Fibroblast of lung (primary cell): Measurements from ENCODE around the gene LMF1. TPM values are rescaled to one million over a fixed set of nuclear protein-coding genes. Genes with fewer than 3 reads are reported as not detected.

Experiments used
- DNase-seq, 2 donors: peaks; one replicate each; pipeline versions ENCODE4 v3.0.0 to v3.0.0-alpha.2; 2010; ENCODE audit warnings: low read depth in 2 of 2
- H2AFZ ChIP-seq: 2 replicates; pipeline ENCODE4 v1.5.1; 2012; ENCODE audit warnings: low read length, control low read depth, inconsistent platforms
- H3K27ac ChIP-seq: 2 replicates; pipeline ENCODE4 v1.5.1; 2011; ENCODE audit warnings: low read length, control low read depth; ENCODE audit not compliant: insufficient read depth
- H3K27me3 ChIP-seq: 2 replicates; pipeline ENCODE4 v1.5.1; 2011; ENCODE audit warnings: mild to moderate bottlenecking, low read length; ENCODE audit not compliant: control insufficient read depth, insufficient read depth
- H3K36me3 ChIP-seq: 2 replicates; pipeline ENCODE4 v1.5.1; 2011; ENCODE audit warnings: low read length; ENCODE audit not compliant: control insufficient read depth, insufficient read depth
- H3K4me1 ChIP-seq: 2 replicates; pipeline ENCODE4 v1.5.1; 2011; ENCODE audit warnings: low read length; ENCODE audit not compliant: control insufficient read depth, insufficient read depth; ENCODE audit errors: extremely low read depth
- H3K4me2 ChIP-seq: 2 replicates; pipeline ENCODE4 v1.5.1; 2011; ENCODE audit warnings: low read length, control low read depth; ENCODE audit not compliant: insufficient read depth; ENCODE audit errors: extremely low read depth
- H3K4me3 ChIP-seq, 4 experiments: fragments of 200-600 bp in 1 of 4; sonication (generic) in 1 of 4; replicated peaks in 1 of 4; 2 replicates each; pipeline ENCODE4 v1.5.1; 2011 to 2016; ENCODE audit warnings: low read length in 4 of 4, low read depth in 3 of 4, mild to moderate bottlenecking in 3 of 4, control low read depth in 2 of 4, inconsistent platforms in 1 of 4, mixed read lengths in 1 of 4; ENCODE audit not compliant: insufficient read depth in 1 of 4; ENCODE audit errors: control extremely low read depth in 1 of 4
- H3K79me2 ChIP-seq: 2 replicates; pipeline ENCODE4 v1.5.1; 2012; ENCODE audit warnings: mild to moderate bottlenecking, low read length, inconsistent platforms; ENCODE audit not compliant: control insufficient read depth, insufficient read depth
- H3K9ac ChIP-seq: 2 replicates; pipeline ENCODE4 v1.5.1; 2011; ENCODE audit warnings: mild to moderate bottlenecking, low read length, control low read depth; ENCODE audit not compliant: insufficient read depth
- H3K9me3 ChIP-seq: 2 replicates; pipeline ENCODE4 v1.5.1; 2012; ENCODE audit warnings: low read depth, low read length; ENCODE audit not compliant: control insufficient read depth, insufficient read depth
- H4K20me1 ChIP-seq: 2 replicates; pipeline ENCODE4 v1.5.1; 2011; ENCODE audit warnings: low read length; ENCODE audit not compliant: control insufficient read depth, insufficient read depth; ENCODE audit errors: extremely low read depth
- EZH2 ChIP-seq: IDR thresholded peaks from 2 replicates; pipeline ENCODE4 v1.5.1; 2012; ENCODE audit warnings: low read length, control low read depth, mild to moderate bottlenecking; ENCODE audit errors: missing control alignments
- polyA plus RNA-seq, 2 donors: library from polyadenylated mRNA; depleted of rRNA in 1 of 2; stranded (reverse) in 1 of 2; unstranded in 1 of 2; fragments of >200 nt; gene quantifications; 2 replicates each; pipeline ENCODE4 v1.2.1, GENCODE V29; 2011 to 2012; ENCODE audit warnings: missing spikeins in 1 of 2
- total RNA-seq: library from RNA; depleted of rRNA; stranded (reverse); fragments of >200 nt; gene quantifications from 2 replicates; pipeline ENCODE4 v1.2.1, GENCODE V29; 2014
- TF ChIP-seq, protein P1 (sequence below), 2 donors: IDR thresholded peaks in 1 of 2; conservative IDR thresholded peaks in 1 of 2; 1 replicate in 1 of 2; 2 replicates in 1 of 2; pipeline ENCODE4 v1.5.1; 2011 to 2012; ENCODE audit warnings: low read length in 2 of 2, control low read depth in 1 of 2, inconsistent platforms in 1 of 2, low read depth in 1 of 2, mild to moderate bottlenecking in 1 of 2

The LMF1 gene
- total and polyA plus RNA-seq, 2 donors (not counting 1 experiment from before 2014, with no cell fraction given): 12.3 to 12.6 TPM

- Histone ChIP-seq H3K4me1 (no peaks in the 10 kb centered on the region), H3K9me3 (no peaks in the 10 kb centered on the region), H2AFZ (no peak overlapping the region), H3K27ac (no peak overlapping the region), H4K20me1 (no peaks in the 10 kb centered on the region), H3K9ac (no peak overlapping the region), H3K4me3 (no peak overlapping the region), H3K79me2 (no peaks in the 10 kb centered on the region), H3K36me3 (no peaks in the 10 kb centered on the region), H3K27me3 (no peaks in the 10 kb centered on the region), H3K4me2 (no peak overlapping the region)
- DNase-seq: no peak
- no peak for TF ChIP-seq EZH2
- TF ChIP-seq, protein P1, sequence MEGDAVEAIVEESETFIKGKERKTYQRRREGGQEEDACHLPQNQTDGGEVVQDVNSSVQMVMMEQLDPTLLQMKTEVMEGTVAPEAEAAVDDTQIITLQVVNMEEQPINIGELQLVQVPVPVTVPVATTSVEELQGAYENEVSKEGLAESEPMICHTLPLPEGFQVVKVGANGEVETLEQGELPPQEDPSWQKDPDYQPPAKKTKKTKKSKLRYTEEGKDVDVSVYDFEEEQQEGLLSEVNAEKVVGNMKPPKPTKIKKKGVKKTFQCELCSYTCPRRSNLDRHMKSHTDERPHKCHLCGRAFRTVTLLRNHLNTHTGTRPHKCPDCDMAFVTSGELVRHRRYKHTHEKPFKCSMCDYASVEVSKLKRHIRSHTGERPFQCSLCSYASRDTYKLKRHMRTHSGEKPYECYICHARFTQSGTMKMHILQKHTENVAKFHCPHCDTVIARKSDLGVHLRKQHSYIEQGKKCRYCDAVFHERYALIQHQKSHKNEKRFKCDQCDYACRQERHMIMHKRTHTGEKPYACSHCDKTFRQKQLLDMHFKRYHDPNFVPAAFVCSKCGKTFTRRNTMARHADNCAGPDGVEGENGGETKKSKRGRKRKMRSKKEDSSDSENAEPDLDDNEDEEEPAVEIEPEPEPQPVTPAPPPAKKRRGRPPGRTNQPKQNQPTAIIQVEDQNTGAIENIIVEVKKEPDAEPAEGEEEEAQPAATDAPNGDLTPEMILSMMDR (conservative IDR thresholded peaks at IDR 0.05 in 1 of 2, IDR thresholded peaks at IDR 0.05 in 1 of 2; ENCODE audit: low read depth in 1 of 2, low read length in 2 of 2): no peak
Observed at GRCh38 chr16:832652-833336, 138.0 kb downstream of the LMF1 start.

DNA sequence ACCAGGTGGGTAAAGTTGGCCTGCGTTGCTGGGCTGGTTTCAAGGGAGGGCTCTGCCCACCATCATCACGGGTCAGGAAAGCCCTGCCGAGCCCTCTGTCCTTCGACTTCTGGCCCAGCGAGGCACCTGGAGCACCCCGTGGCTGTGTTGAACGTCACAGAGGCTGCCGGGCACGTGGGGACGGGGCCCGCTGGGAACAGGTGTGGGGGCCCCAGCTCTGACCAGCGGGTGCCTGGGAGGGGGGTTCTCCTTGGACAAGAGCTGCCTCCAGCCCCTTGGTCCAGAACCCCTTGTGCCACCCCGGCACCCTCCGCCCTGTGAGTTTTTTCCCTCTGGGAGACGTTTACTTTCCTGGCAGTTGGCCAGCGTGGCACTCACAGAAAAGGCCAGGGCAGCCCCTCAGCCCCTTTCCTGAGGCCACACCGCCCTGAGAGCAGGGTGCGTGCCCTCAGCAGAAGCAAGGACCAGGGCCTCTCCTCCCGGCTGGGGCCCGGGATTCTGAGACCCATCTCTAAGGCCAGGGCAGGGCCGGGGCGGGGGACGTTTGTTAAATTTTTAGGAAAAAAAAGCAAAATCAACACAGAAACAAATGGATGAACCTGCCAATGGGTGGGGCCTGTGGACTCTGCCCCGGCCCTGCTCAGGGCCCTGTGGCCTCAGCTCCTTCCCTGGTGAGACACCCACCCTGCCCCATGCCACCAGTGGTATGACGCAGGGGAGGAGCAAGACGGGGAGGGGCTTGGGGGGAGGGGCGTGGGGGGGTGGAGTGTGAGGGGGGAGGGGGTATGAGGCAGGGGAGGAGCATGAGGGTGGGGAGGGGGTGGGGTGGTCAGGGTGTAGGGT lies 139.0 kb downstream of the LMF1 start:
- Histone ChIP-seq H3K4me3 (no peak overlapping the region), H4K20me1 (no peaks in the 10 kb centered on the region), H3K36me3 (no peaks in the 10 kb centered on the region), H2AFZ (no peak overlapping the region), H3K9me3 (no peaks in the 10 kb centered on the region), H3K27ac (no peak overlapping the region), H3K4me2 (no peak overlapping the region), H3K9ac (no peak overlapping the region), H3K79me2 (no peaks in the 10 kb centered on the region), H3K4me1 (no peaks in the 10 kb centered on the region), H3K27me3 (no peaks in the 10 kb centered on the region)
- TF ChIP-seq, protein P1 (conservative IDR thresholded peaks at IDR 0.05 in 1 of 2, IDR thresholded peaks at IDR 0.05 in 1 of 2; ENCODE audit: low read depth in 1 of 2, low read length in 2 of 2): no peak
- no peak for TF ChIP-seq EZH2
- no peak for DNase-seq

DNA sequence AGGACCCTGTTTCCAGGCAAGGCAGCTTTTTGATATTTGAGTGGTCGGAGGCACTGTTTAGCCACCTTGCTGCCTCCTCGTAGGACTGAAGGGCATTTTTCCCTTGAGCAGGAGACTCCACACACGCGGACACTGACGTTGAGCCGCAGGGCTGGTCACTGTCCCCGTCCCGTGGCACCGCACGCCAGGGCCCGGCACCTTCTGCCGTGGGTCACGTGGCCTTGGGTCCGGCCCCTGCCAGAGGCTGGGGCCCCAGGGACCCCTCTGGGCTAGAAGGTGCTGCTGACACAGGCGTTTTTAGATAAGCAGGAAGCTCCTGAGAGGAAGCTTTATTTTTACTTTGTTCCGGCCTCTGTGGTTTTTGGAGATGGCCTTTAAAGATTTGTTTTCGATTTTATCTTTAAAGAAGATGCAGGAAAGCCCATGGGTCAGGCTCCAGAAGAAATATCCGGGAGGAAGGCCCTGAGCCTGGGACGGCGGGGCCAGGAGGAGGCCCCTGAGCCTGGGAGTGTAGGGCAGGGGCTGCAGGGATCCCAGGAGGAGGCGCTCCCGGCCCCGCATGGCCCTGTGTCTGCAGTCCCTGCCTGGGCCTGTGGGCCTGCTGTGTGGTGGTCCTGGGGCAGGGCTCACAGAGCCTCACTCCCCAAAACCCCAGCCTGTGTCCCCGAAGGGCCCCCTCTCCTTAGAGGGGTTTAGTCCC lies 139.8 kb downstream of the LMF1 start:
- no peak overlapping the region for H3K27ac ChIP-seq
- H3K4me3 ChIP-seq: no peak overlapping the region
- no peak overlapping the region for H2AFZ ChIP-seq
- no peak overlapping the region for H3K9ac ChIP-seq
- H3K9me3 ChIP-seq: no peaks in the 10 kb centered on the region
- TF ChIP-seq, protein P1 (conservative IDR thresholded peaks at IDR 0.05 in 1 of 2, IDR thresholded peaks at IDR 0.05 in 1 of 2; ENCODE audit: low read depth in 1 of 2, low read length in 2 of 2): no peak
- no peak for TF ChIP-seq EZH2
- H3K79me2 ChIP-seq: no peaks in the 10 kb centered on the region
- no peaks in the 10 kb centered on the region for H3K27me3 ChIP-seq
- no peaks in the 10 kb centered on the region for H3K36me3 ChIP-seq
- no peak for DNase-seq
- H3K4me1 ChIP-seq: no peaks in the 10 kb centered on the region
- no peak overlapping the region for H3K4me2 ChIP-seq
- H4K20me1 ChIP-seq: no peaks in the 10 kb centered on the region
